Measurements from ENCODE around the gene ZPR1.

ZPR1 gene

DNA sequence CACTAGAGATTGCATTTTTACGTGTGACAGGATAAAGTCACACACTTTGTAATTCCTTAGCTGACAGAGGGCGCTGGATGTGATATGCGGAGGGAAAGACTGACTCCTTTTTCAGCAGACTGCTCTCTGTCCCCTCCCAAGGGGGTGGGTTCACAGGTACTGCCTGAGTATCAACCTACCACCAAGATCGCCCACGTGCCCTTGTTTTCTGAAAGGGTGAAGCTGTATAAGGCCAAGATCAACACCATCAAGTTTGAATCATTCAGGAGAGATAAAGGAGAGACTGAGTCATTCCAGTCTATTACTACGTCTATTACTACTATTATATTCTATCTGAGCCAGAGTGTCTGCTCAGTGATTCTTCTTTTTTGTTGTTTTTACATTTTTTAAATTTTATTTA lies 45.7 kb downstream of the ZPR1 start:
- no peak for DNase-seq

DNA sequence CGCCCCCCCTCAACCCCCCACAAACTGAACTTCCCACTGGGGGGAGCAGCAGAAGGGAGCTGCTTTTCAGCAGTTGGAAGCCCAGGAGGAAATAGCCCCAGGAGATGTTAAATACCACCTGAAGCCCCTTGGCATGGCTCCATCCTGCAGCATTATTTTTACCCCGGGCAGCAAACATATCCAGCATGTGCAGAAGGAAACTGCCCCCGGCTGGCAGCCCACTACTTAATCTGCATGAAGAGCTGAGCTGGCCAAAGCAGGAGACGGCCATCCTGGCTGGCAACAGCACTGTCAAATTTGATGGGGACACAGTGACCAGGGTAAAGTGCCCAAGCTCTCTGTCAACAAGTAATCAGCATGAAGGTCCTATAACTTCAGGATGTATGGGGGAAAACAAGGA lies 47.1 kb downstream of the ZPR1 start:
- no peak for DNase-seq

DNA sequence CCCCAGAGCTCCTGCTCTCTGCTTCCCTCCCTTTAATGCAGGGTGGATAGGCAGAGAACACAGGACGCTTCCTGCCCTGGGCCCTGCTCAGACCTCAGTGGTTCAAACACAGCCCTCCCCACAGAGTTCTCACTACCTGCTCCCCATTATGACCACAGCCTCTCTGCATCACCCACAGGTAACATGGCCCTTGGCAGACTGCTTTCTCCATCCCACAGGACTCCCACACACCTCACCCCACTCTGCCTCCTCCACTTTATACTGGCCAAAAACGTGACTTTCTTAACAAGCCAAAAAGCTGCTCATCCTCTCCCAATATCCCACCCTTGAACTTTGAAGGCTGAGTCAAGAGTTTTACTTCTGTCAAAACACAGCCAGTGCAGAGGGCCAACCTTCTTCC lies 48.8 kb downstream of the ZPR1 start:
- no peak for DNase-seq

DNA sequence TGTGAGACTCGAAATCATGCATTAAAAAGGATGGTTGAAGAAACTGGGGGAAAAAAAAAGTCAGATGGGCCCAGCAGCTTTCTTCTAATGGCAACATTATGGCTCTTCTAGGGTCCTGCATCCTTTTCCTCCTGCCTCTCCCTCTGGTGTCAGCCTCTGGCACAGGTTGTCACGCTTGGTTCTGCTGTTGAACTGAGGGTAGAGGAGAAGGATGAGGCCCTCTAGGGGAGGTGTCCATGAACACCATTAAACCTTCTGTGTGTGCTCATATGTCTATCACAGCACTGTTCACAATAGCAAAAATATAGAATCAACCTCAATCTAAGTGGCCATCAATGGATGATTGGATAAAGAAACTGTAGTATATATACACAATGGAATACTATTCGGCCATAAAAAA lies 51.1 kb downstream of the ZPR1 start:
- no peak for DNase-seq

DNA sequence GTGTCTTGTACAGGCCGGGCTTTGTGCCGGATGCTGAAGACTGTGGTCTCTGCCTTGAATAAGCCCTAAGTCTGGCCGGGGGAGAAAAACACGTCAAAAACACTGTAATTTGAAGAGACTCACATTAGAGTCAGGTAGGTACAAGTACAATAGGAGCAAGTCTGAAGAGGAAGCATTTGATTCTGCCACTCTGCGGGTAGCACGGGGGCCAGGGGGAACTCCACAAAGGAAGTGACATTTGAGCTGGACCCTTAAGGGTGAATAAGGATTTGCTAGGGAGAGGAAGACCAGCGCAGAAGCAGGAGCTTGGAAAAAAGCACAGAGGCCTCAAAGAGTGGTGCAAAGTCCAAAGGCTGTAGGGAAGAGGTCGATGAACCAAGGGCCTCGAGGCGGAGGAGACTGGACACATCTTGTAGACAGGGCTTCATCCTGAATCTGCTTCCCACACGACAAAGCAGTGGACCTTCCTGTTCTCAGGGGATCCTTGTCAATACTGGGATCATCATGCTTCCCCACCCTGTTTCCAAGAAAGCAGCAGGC lies 53.8 kb downstream of the ZPR1 start:
- no peak for DNase-seq

DNA sequence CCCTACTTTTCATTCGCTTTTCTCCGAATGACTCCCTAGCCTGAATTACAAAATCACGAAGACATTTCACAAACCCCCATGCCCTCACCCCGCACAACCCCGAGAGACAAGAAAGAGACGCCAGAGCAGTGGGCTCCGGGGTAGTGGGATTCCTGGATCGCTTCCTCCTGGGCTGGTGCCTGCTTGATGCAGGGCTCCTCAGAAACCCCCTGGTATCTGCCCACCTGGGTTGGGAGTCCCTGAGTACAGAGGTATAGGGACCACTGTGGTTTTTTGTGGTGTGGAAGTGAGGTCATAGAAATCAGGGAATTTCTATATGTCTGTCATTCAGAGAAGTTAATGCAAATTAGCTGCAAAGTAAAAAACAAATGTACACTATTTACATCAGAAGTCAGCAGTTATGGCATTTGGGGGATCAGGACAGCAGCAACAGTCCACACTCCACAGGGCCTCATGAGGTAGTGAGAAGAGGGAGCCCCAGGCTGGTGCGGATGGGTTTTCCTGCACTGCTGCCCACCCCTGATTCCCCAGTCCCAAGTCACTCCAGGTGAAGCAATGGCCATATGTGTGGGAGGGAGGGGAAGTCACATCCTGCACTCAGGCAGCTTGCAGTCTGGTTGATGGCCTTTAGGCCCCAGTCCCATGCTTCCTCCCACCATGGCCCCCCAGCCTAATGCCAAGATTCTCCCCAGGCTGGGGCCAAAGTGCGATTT lies 54.6 kb downstream of the ZPR1 start:
- DNase-seq: no peak

DNA sequence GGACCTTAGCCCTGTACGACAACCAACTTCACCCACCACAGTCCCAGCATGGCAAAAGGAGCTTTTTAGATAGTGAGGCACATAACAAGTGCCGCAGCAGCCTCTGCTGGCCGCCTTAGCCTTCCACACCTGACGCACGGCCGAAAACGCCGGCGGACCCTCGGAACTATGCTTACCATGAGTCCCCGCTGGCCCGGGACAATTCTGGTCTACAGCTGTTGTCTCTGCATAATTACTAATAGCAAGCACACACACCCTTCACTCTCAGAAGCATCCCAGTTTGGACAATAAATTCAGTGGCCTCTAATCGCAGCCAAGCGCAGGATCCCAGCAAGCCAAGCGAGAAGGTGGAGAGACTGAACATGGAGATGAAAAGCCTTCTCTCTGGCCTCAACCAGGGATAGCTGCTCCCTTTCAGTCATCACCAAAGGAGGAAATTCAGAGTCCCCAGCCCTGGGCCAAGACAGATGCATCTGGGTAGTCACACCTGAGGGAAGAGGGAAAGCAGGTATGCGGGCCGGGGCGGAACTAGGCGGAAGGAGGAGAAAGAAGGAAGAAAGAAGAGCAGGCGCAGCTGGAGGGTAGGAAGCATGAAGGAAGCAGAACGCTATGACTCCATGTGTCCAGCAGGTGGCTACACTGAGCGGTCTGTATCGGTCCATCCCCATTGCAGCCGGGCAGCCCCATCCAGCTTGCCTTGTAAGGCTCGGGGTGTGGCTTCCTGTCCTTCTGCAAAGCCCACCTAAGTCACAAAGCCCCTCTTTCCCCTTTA lies 55.4 kb downstream of the ZPR1 start:
- peak; percentile 25 for DNase-seq

DNA sequence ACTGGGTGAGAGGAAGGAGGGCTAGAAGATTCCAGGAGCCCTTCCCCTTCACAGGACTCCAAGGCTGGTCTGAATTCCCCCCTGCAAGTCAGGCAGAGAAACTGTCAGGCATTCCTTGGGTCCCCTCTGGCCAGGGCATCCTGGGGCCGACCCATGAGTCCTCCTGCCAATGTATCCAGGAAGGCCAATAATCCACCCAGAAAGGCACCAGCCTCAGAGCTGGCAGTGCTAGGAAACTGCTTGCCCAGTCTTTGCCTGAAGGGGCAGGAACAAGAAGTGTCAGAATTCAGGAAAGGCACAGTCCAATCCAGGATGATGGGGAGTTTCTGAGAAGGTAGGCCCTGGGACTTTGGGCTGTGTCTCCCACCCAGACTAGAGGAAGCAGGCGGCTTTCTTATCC lies 56.0 kb downstream of the ZPR1 start:
- no peak for DNase-seq

DNA sequence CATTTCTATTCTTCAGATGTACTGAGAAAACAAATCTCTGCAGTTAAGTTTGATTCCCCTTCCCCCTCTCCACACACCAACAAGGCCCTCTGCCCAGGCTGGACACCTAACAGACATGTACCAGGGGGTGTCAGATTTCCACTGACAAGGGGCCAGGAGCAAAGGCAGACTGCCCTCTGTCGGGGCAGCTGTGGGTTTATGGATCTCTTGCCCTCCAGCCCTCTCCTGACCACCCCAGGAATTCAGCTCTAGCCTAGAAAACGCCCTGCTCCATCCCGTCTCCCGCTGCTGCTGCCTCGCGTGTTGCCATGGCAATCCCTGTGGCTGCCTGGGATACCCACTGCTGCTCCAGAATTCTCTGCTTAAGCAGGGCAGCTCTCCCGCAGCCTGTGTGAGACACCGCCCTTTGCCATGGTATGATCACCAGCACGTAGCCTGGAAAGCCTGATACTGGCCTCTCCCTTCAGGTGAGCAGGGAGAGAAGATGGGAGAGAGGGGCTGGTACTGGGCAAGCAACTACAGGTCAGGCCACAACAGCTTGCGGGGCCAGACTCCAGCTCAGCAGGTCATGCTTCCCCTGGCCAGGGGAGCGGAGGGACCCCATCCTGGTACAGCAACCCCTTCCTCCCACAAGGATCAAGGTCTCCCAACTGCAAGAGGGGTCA lies 56.6 kb downstream of the ZPR1 start:
- no peak for DNase-seq

DNA sequence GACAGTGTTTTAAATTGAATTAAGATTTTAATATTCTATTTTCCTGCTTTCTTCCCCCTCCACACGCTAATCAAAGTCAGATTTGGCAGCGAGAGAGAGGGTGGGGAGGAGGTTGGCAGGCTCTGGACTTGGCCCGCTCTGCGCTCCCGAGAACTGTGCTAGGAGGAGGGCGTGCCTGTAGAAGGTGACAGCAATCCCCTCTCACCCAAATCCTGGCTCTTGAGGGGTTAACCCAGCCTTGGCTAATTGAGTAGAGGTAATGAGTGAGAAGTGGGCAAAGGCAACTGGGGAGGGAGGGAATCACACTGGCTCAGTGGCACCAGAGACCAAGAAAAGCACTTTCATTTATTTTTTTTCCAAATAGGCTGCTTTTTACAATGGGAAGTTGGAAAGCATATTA lies 57.2 kb downstream of the ZPR1 start:
- no peak for DNase-seq

DNA sequence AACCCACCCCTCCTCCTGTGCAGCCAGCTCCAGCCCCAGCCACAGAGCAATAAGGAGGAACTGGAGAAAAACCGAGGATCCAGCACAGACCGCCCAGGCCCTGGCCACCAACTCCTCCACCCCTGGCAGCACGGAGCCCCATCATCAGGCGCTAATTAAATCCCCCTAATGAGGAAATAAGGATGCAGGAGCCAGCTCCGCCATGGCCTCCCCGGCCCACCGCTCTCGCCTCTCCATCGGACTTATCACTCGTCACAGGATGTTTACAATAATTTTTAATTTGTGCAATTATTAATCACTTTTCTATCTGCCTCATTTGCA lies 57.6 kb downstream of the ZPR1 start:
- DNase-seq: no peak

DNA sequence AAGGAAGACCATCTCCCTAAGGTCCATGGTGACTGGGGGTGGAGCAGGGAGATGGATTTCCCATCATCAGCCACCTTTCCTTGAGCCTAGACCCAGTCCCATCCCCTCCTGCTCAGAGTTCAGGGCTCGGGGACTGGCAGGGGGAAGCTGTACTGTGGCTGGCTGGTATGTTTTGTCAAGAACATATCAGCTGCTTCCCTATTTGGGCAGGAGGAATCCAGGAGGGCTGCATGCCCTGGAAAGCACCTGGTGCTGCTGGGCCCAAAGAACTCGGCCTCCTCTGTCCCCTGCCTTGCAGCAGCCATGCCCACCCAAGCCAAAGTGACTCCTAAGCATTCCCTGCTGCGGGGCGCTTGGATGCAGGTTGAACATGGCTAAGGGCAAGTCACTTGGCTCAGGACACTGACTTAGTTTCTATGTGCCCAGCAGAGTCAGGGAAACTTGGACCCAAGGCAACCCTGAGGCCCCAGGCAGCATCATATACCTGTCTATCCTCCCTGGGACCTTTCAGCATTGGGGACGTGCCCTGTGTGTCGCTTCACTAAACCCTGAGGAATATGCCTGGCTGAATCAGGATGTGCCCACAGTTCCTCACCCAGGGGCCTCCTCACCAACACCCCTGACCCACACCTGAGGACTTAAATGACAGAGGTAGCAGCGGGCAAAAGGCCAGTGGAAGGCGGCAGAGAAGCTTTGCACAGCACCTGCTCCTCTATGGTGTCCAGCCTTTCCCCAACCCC lies 58.2 kb downstream of the ZPR1 start:
- no peak for DNase-seq

DNA sequence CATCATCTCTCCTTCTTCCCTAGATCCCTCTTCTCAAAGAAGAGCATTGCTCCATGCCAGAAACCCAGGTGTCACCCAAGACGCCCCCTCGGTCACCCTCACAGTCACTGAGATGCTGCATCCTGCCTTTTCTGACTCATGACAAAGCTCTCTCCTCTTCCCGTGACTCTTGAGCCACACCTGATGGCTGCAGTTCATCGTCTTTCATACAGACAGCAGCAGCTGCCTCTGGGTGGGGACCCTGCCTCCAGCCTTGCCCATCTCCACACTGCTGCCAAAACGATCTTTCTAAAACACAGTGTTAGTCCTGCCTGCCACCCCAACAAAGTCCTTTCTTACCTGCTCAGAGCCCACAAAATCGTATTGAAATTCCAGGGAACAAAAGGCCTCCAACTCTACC lies 59.8 kb downstream of the ZPR1 start:
- DNase-seq: no peak

DNA sequence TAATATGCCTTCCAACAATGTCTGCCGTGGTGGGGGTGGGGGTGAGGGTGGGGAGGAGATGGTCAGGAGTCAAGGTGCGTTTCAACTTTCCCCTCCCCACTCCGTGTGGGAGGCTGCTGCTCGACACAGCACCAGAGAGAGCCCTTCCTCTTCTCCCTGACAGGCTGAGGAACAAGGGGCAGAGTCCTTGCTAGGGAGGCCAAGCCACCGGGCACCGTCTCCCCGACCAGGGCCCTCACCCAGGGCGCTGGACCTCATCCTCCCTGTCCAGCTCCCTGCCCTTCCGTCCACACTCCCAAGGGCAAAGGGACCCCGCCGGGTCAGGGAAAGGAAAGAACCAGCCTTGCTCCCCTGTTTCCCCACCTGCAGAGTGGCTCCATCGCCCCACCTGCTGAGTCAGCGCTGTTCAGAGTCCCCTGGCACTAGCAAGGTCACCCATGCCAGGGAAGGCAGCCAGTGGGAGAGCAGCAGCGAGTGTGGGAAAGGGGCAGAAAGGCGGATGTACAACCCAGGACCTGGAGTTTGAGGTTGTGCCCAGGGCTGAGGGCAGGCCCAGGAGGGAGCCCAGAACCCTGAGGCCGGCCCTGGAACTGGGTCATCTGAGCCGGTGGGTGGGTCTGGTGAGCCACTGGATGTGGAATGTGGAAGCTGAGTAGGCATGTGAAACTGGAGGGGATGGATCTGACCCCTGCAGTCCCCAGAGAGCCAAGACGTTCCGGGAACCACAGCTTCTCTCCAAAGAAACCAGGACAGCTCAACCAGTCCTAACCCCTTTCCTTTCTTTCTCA lies 62.2 kb downstream of the ZPR1 start:
- DNase-seq: no peak

DNA sequence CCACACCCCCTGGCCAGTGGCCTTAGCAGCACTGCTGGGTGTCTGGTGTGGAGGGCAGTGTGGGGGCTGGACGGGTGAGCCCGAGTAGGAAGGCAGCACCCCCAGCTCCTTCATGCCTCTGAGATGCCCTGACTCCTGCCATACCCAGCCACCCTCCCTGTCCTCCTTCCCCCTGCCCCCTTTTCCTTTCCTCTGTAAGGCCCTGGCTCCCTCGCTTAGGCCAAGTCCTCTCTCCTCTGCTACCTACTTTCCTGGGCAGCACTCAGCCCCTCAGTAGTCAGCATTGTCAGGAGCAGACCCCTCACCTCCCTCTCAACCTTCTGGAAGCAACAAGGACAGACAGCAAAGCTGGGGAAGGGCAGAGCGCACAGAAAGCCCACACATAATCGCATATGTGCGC lies 63.0 kb downstream of the ZPR1 start:
- DNase-seq: no peak

All from NK-92 treated with Interleukin-12 subunit alpha and Interleukin-12 subunit beta, amount 100 ng/mL, for 24 hours (cell line).